HG02759 (cell line): ENCODE results near the gene TMPRSS5.
"Not testable (repeated sequence)": the region's sequence is repeated elsewhere in the genome, so short reads cannot be mapped to it uniquely, and the experiment has no call there.

ENCODE experiments used
- ATAC-seq: cut with Tn5 transposase; IDR thresholded peaks from one replicate; pipeline ENCODE4 v1.9.1; 2021; ENCODE audit warnings: mild to moderate bottlenecking, moderate library complexity; ENCODE audit not compliant: unreplicated experiment

TMPRSS5 gene

DNA sequence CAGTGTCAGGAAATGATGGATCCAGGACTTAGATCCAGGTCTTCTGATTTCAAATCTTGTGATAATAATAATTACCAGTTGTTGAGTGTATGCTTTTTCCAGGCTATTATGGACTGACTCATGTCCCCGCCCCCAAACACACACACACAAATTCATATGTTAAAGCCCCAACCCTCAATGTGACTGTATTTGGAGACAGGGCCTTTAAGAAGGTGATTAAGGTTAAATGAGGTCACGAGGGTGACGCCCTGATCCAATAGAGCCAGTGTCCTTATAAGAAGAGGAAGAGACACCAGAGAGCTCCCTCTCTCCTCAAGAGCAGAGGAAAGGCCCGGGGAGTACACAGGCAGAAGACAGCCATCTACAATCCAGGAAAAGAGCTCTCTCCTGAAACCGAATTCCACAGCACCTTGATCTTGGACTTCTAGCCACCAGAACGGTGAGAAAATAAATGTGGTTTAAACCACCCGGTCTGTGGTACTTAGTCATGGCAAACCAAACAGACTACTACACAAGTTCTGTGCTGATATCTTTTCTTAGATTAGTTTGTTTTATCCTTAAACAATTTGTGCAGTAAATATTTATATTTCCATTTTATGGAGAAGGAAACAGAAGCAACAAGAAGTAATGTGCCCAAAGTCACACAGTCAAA, 8.2 kb downstream of the TMPRSS5 start:
- no peak for ATAC-seq

DNA sequence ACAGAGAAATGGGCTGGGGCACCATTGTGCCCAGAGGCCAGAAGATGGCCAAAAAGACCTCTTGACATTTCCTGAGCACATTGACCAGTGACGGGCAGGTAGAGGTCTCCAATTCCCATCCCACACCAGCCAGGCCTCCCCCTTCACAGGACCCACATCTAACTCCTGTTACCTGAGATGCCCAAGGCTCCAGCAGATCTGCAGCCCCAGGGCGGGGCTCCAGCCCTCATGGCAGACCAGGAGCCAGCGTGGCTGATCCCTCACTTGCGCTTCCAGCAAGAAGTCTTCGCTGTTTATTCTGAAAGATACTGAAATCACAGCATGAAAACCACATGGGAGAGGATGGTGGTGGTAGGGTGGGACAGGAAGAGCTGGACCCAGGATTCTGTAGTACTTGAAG, 9.0 kb downstream of the TMPRSS5 start:
- no peak for ATAC-seq

DNA sequence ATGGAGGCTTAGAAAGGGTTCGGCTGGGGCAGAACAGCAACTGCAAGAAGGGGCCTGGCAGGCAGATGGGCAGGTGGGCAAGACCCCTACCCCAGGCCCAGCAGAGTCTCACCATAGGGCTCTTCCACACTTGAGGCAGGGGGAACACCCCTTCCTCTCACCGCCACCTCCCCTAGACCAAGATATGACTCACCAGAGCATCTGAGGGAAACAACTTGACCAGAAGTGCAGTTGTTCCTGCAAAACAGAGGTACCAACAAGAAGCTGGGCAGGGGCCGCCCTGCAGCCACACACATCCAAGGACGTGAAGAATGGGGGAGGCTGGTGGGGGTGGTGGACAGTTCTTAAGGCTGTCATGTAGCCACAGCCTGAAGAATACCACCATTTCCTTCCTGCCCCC, 10.9 kb downstream of the TMPRSS5 start:
- no peak for ATAC-seq

DNA sequence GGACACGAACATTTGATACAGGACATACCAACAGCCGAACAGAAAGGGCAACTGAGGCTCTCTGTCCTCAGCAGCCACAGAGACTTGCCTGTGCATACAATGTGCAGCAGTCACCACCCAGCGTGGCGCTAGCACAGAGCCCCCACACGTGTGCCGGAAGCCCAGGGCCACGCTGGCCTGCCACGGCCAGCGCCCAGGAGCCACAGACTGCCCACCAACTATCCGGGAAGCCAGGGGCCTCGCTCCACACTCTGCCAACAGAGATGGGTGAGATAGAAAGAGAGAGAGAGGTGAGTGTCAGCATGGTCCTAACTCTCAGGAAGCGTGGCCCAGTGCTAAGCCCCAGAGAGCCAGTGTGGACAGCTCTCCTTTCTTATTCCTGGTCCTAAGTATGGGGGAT, 11.7 kb downstream of the TMPRSS5 start:
- ATAC-seq, result no peak

DNA sequence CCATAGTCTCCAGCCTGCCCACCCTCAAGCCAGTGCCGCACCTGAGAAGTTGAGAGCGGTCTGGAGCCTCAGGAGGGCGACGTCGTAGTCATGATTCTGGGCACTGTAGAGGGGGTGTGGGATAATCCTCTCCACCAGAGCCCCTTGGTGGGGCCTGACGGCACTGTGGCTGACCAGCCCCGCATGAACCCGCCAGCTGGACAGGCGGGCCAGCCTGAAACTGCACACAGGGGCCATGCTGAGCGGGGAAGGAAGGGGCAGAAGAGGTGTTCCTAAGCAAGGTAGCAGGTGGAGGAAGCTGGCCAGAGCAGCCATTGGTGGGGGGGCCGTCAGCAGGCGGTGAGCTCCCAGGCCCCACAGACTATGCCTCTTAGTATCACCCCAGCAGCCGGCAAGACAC, 13.1 kb downstream of the TMPRSS5 start:
- no peak for ATAC-seq

DNA sequence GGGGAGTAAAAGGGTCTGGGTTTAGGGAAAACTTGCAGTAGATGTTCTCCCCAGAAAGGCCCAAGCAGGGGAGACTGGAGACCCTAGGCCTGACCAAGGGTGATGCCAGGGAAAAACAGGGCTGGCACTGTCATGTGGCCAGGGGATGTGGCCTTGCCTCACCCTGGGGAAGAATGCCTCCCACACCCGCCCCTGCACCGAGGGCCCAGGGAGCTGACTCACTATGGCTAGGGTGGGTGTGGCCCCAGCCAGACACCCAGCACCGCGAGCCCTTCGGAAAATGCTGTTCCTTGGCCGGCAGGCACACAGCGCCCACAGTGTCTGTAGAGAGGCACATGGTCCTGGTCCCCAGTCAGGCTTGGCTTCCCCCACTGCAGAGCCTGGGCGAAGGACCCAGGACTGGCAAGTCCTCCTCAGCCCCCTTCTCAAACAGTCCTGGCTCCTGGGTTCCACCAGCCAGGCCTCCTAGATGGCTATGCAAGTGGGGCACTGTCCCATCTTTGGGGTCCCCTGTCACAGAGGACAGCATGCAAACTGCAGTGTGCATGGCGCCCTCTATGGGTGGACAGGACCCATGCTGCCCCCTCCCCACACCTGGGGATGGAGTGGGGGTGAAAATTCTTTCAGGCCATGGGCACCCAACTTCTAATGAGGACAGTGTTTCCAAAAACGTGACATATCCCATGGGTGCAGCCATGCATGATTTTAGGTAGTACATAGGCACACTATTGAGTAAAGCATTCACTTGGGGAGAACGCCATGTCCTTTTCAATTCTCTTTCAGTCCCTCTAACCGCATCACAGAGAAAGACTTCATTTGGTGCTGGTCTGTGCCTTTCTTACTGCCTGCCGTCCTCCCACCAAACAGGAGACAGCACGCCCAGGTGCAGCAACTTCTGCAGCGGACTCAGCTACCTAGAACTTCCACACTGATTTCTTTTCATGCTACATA, 15.2 kb downstream of the TMPRSS5 start:
- ATAC-seq, result no peak

DNA sequence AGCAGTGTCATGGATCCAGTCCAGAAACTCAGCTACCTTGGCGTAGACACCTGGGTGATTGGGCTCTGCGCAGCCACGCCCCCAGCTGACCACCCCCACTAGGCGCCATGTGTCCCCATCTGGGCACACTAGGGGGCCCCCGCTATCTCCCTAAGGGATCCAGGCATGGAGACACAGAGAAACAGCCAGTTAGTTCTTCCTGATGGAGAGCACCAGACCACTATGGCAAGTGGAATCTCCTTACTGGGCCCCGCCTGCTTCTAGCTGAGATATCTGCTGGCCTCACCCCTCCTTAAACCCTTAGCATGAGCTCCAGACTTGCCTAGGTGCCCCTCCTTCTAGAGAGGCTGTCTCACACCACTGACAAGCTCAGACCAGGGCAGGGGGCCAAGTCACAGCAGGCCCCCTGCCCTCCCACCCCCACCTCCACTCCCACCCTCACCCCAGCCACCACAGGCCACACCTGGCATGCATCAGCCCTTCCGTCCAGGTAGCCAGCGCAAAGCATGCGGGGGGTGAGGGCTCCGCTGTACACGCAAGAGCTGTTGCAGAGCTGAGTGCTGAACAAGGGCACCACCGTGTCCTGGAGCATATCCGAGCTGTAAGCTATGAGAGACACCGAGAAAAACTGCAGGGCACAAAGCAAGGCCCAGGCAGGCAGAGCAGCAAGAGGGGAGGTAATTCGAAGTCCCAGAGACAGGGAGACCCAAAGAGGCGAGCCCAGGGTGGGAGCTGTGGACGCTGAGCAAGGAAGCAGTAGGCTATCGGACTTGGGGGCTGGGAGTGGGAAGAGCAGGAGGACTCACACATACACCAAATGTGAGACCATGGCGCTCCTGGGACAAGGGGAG, 16.1 kb downstream of the TMPRSS5 start:
- ATAC-seq, result no peak

DNA sequence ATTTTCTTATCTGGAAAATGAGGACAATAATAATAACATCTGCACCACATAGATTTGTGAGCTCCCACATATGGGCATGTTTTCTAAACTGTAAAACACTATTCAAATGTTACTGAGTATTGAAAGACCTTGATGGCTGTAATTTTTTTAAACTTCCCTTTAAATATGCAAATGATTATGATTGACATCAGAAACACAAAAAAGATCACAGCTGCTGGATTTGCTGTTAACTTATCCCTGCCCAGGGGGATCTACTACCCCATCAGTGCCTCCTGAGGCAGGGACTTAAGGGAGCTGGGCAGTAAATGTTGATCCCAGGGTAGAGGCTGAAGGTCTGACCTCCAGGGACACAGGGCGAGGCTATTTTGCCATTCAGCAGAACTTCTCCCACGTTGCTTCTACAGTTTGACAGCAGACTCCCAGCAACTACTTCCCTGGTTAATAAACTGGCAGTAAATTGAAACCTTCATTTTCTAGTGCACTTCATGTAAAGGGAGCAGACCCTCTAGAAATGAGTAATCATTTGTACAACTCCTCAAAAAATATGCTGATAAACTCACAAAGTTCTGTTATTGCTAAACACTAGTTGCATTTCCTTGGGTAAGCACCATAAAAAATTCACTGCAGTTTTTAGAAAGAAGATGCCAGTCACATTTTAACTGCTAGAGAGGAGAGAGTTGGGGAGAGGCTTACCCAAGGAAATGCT, 20.3 kb downstream of the TMPRSS5 start:
- peak; percentile 57 for ATAC-seq

DNA sequence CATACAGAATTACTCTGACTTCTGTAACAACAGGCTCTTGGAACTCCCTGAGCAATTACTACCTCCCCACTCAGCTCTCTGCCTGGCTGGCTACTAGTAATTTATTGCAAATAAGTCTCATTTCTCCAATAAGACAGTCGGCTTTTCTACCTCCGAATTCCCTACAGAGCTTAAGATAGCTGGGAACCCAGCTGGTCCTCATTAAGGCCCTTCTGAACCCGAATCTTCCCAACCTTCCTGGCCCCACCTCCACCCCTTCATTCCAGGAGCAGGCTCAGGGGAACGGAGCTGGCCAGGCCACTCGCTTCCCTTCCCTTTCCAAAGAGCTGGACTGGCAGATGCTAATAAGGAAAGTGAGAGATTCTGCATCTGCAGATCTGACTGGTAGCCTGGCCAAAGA, 21.6 kb downstream of the TMPRSS5 start:
- no peak for ATAC-seq

DNA sequence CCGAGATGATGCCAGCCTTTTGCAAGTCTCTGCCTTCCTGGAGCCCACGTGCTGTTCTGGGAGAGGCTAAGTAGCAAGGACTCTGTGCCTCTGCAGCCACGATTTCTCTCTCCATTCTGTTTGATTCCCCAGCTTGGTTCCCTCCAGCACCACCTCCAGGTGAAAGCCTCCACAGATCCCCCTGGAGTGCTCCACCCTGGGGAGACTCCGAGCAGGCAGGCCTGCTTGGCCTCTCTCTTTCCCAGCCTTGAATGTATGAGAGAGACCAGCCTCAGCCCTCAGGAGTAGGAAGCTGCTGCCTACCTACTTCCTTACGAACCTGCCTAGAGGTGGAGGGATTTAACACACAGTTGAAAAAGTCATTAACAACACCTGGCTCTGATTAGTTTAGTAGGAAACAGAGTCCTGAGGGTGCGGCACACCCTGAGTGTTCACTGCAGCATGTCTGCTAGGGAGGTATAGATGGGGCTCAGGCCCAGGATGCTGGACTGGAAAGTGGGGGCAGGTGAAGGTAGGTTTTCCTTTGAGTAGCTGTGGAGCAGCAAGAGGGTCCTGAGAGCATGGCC, 22.5 kb downstream of the TMPRSS5 start:
- ATAC-seq, result no peak

DNA sequence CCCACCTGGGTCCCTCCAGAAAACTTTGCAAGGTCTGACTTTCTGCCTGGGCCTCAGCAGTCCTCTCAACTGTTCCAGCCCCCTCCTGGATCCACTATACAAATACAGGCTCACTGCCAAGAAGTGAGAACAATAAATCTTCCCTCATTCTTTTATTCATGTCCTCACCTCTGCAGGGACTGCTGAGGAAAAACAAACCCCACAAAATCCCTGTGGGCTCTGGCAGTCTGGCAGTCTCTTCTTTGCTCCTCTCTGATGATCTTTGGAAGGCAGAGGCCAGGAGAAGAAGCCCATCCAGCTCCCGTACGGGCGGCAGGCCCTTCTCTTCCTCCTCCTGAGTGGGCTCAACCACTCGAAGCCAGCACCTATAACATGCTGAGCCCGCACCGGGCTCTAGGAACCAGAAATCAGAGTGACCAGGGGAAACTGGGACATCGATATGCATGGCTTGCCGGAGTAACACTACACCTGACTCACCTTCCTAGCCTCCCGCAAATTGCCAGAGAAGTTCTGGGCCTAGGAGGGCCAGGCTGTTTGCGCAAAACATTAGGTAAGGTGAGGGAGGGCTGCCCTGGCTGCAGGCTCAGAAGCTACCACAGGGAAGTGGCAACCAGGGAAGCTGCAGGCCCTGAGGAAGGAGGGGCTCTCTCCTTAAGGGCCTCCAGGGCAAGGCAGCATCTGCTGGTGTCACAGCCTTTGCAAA, 24.2 kb downstream of the TMPRSS5 start:
- ATAC-seq, result no peak

DNA sequence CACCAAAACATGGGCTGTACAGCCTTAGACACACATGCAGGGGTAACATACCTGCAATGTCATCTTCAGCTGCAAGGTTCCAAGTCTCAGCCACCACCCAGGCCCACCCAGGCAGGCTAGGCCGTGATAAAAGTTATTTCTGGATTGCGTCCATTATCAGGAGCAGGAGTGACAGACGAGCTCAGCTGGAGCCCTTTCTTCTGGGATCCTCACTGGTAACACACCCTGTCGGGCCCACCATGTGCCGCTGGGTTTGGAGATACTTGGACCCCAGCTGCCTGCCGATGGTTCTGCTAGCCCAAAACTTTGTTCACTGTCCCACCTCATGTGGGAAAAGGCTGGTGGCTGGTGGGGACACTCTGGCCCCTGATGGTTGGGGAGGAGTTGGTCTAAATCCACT, 24.8 kb downstream of the TMPRSS5 start:
- no peak for ATAC-seq

DNA sequence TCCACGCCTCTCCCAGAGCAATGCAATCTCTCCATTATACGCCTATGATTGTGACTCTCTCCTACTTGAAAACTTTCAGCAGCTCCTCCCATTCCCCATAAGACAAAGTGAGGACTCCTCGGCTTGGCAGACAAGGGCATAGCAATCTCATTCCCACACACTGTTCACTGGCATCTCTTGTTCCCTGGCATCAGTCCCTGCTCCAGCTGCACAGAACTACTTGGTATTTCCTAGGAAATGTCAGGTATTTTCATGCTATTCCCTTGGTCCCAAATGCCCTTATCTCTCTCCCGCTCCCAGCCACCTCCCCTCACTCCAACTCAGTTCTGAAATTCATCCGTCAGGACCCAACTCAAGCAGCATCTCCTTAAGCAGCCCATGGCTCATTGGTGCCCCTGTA, 28.4 kb downstream of the TMPRSS5 start:
- no peak for ATAC-seq

DNA sequence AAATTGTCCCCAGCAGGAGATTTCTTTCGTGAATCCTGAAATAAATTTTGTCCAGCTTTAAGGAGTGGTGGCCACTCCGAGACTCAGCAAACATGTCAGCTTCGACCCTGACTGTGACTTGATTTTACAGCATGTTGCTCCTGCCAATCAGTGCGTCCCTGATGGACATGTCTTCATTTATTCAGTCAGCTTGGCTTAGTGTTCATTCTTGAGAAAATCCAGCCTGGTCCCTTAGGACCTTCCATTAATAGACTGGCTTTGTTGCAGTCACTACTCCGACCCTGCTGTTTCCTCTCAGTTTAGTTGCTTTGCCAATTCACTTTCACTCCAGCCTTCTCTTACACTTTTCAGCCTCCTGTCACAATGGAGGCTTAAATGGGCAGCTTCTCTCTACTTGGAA, 30.5 kb downstream of the TMPRSS5 start:
- ATAC-seq, result no peak

DNA sequence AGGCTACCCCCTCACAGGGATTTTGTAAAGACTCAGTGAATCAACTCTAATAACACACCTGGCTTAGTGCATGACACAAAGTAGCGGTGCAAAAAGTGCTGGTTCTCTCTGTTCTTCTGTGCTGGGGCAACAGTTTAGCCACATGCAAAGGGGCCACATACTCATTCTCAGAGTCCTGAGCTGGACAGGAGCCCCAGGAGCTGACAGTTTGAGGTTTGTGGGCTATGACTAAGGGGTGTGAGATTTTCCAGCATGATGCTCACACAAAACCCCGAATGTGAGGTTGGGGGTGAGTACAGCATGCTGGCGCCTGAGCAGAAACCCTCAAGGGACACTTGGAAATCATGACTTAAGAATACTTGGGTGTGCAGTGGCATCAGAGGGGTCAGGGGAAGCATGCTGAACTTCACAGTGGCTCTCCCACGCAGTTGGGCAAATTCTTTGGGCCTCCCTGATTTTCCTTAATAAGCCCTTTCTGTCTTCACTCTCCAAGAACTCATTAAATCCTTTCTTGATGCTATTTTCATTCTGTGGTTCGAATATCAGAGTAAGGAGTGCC, 31.0 kb downstream of the TMPRSS5 start:
- peak; percentile 93 for ATAC-seq

DNA sequence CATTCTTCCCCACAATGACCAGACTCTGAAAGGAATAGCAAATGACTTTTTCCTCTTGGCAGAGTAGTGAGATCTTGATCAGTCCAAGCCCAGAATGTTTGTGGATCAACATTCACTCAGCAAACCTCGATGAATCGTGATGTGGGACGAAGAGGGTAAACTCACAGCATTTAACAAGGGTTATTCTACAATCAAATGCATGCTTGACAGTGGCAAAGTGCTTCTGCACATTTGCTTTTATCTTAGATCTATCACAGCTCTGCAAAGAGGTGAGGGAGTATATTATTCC, 31.8 kb downstream of the TMPRSS5 start:
- no peak for ATAC-seq

DNA sequence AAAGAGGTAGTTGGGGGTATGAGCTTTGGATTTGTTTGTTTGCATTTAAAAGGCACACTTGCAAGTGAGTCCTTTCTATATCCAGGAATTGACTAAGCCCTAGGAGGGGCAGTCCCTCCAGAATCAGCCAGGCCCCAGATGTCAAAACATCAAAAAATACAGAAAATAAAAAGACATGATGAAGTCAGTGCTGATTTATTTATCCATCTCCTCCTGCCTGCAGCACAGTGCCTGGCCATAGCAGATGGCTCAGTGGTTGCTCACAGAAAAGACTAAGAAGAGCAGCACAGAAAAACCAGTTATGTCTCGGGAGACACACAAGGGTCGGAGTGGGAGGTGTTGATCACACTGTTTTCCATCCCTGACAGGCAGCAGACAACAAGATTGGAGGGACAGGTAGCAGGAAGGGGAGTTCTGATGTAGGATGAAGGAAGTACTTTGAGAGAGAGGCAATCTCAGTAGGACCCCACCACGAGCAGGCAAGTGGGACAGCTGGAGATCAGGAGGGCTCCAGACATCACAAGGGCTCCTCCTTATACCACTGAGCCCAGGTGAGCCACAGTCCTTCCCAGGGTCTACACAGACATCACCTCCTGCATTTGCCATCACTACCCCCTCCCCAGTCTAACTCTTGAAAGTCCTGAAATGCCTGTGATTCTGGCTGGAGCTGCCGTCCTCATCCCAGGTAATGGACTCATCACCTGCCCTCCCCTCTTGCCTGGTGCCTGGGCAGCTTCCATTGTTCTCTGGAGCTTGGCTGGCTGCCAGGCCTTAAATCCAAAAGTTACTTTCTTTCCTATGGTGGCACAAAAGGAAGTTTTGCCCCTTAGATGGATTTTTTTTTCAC, 32.3 kb downstream of the TMPRSS5 start:
- ATAC-seq, result no peak

DNA sequence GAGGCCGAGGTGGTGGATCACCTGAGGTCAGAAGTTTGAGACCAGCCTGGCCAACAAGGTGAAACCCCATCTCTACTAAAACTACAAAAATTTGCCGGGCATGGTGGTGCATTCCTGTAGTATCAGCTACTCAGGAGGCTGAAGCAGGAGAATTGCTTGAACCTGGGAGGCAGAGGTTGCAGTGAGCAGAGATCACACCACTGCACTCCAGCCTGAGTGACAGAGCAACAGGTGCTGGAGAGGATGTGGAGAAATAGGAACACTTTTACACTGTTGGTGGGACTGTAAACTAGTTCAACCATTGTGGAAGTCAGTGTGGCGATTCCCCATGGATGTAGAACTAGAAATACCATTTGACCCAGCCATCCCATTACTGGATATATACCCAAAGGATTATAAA, 34.2 kb downstream of the TMPRSS5 start:
- not testable (repeated sequence) for ATAC-seq

DNA sequence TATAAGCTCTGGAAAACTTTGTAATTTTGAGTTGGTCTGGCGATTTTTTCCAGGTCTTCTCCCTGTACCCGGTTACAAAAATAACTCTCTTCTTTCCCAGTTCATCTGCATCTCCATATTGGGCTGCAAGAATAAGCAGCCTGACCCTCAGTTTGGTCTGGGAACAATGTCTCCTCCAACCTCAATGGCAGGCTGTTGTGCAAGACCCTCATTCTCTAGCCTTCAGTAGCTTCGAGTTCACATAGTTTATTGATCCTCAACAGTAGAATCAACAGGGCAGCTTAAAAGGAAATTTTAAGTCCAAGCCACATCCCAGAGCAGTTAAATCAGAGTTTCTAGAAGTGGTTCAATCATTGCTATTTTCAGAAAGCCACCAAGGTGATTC, 35.3 kb downstream of the TMPRSS5 start:
- no peak for ATAC-seq
